Measurements from ENCODE around the gene IDE. TPM values are rescaled to one million over a fixed set of nuclear protein-coding genes. Genes with fewer than 3 reads are reported as not detected.

IDE gene
- total and polyA plus RNA-seq, 2 of the 13 experiments (the other 11 are each of a cell fraction or from before 2014, with no cell fraction given), result 16.1 to 52.1 TPM

DNA sequence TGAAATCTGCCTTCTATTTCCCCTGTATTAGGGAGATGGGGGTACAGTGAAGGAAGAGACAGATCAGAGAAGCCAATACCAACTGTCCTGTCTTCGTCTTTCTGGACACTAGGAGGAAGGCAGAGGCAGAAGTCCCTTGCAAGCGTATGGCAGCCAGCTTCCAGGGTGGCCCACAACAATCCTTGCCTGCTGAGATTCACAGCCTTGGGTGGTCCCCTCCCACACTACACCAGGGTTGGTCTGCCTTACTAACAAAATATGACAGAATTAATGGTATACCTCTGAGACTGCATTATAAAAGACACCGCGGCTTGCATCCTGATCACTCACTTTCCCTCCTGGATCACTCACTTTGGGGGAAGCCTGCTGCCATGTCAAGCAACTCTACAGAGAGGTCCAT, 90.4 kb downstream of the IDE start (continued):
- no peak for TF ChIP-seq NR1H2 (CRISPR knock-in tag; IDR thresholded peaks at IDR 0.05; ENCODE audit: borderline replicate concordance, low read depth)
- TF ChIP-seq SYNCRIP (IDR thresholded peaks at IDR 0.05; ENCODE audit: insufficient read depth, low read depth, low read length), result no peak

DNA sequence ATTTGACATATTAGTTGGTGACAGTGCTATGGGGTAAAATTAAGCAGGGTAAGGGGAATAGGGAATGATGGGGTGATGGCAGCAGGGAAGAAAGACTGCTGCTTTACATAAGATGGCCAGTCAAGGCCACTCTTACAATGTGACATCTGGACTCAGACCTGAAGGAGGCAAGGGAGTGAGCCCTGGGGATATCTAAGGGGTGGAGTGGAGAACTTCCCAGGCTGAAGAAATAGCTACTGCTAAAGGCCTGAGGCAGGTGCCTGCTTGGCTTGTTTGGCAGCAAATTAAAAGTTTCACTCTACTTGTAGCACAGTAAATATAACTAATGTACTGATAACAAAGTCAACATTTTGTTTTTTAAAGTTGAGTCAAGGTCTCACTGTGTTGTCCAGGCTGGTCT, 93.5 kb downstream of the IDE start:
- H3K27me3 ChIP-seq (ENCODE audit: control insufficient read depth in 1 of 2, insufficient read depth in 2 of 2, low read length in 2 of 2), result no peaks in the 10 kb centered on the region
- ATAC-seq (no peak), DNase-seq (ENCODE audit: low spot score) (no peak), FAIRE-seq (no peak)
- H4K20me1 ChIP-seq (ENCODE audit: insufficient read depth, low read length), result no peaks in the 10 kb centered on the region
- no peak overlapping the region for H3K4me3 ChIP-seq (replicated peaks in 1 of 3; ENCODE audit: insufficient read depth in 1 of 3, low read depth in 2 of 3, low read length in 3 of 3)
- ChIA-PET POLR2A (no interaction called here), CTCF (ENCODE audit: low intra/inter-chr PET ratio, low total read pairs) (no interaction called here)
- in situ Hi-C loops (cut with HindIII; ENCODE audit: extremely low pct_ligation_motif_present, low pct_unique_long_range_greater_than_20kb) (no loop called here), intact Hi-C loops (cut with micrococcal nuclease; ENCODE audit: unreplicated experiment) (no loop called here)
- no TSS peak for BruUV-seq (replicated peaks)
- no peaks in the 10 kb centered on the region for H3K79me2 ChIP-seq (ENCODE audit: insufficient read depth, low read length)
- H3K36me3 ChIP-seq (replicated peaks in 1 of 2; ENCODE audit: control insufficient read depth in 1 of 2, insufficient read depth in 2 of 2, low read length in 2 of 2), result peaks cover 15 to 48% of the 10 kb centered on the region in 2 experiments
- no peak overlapping the region for H3K27ac ChIP-seq (ENCODE audit: extremely low read length, insufficient read depth, low read length)
- no peak overlapping the region for H3K4me2 ChIP-seq (ENCODE audit: low read depth, low read length)
- H3K9ac ChIP-seq (ENCODE audit: insufficient read depth, low read depth, low read length), result no peak overlapping the region
- H3K4me1 ChIP-seq (ENCODE audit: insufficient read depth, low read length), result no peaks in the 10 kb centered on the region
- no peak overlapping the region for H2AFZ ChIP-seq (ENCODE audit: low read length)
- TF ChIP-seq ARNTL (CRISPR knock-in tag; IDR thresholded peaks at IDR 0.05) (no peak), EHMT2 (IDR thresholded peaks at IDR 0.05; ENCODE audit: borderline replicate concordance, low read depth, low read length) (no peak), RBFOX2 (IDR thresholded peaks at IDR 0.05; ENCODE audit: low read depth, low read length) (no peak), TSC22D2 (CRISPR knock-in tag; IDR thresholded peaks at IDR 0.05; ENCODE audit: borderline replicate concordance) (no peak), MEIS2 (CRISPR knock-in tag; IDR thresholded peaks at IDR 0.05) (no peak), TCF12 (IDR thresholded peaks at IDR 0.05) (no peak), TCF12 (CRISPR knock-in tag; IDR thresholded peaks at IDR 0.05) (no peak), ZSCAN29 (CRISPR knock-in tag; conservative IDR thresholded peaks at IDR 0.05) (no peak), NR2F2 (IDR thresholded peaks at IDR 0.05; ENCODE audit: borderline replicate concordance, low read depth) (no peak), ZSCAN20 (CRISPR knock-in tag; IDR thresholded peaks at IDR 0.05; ENCODE audit: borderline replicate concordance) (no peak), KDM4B (CRISPR knock-in tag; IDR thresholded peaks at IDR 0.05) (no peak), IRF2 (CRISPR knock-in tag; IDR thresholded peaks at IDR 0.05) (no peak)
- TF ChIP-seq, protein P1, sequence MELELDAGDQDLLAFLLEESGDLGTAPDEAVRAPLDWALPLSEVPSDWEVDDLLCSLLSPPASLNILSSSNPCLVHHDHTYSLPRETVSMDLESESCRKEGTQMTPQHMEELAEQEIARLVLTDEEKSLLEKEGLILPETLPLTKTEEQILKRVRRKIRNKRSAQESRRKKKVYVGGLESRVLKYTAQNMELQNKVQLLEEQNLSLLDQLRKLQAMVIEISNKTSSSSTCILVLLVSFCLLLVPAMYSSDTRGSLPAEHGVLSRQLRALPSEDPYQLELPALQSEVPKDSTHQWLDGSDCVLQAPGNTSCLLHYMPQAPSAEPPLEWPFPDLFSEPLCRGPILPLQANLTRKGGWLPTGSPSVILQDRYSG (CRISPR knock-in tag; IDR thresholded peaks at IDR 0.05), result no peak
- TF ChIP-seq, protein P2, sequence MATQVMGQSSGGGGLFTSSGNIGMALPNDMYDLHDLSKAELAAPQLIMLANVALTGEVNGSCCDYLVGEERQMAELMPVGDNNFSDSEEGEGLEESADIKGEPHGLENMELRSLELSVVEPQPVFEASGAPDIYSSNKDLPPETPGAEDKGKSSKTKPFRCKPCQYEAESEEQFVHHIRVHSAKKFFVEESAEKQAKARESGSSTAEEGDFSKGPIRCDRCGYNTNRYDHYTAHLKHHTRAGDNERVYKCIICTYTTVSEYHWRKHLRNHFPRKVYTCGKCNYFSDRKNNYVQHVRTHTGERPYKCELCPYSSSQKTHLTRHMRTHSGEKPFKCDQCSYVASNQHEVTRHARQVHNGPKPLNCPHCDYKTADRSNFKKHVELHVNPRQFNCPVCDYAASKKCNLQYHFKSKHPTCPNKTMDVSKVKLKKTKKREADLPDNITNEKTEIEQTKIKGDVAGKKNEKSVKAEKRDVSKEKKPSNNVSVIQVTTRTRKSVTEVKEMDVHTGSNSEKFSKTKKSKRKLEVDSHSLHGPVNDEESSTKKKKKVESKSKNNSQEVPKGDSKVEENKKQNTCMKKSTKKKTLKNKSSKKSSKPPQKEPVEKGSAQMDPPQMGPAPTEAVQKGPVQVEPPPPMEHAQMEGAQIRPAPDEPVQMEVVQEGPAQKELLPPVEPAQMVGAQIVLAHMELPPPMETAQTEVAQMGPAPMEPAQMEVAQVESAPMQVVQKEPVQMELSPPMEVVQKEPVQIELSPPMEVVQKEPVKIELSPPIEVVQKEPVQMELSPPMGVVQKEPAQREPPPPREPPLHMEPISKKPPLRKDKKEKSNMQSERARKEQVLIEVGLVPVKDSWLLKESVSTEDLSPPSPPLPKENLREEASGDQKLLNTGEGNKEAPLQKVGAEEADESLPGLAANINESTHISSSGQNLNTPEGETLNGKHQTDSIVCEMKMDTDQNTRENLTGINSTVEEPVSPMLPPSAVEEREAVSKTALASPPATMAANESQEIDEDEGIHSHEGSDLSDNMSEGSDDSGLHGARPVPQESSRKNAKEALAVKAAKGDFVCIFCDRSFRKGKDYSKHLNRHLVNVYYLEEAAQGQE (IDR thresholded peaks at IDR 0.05; ENCODE audit: borderline replicate concordance in 1 of 2, low read depth in 1 of 2, low read length in 2 of 2), result no peak
- no peaks in the 10 kb centered on the region for H3K9me3 ChIP-seq (ENCODE audit: low read length)

Data from HepG2 (cell line).